Activated T-helper 2 cell treated with anti-CD3 and anti-CD28 coated beads, Interferon-gamma antibody, Interleukin-2, Interleukin-4, amounts not matched to agents 10 μg/mL and 5 μg/mL and 100 μg/mL, durations not matched to agents 14 hours and 24 hours and 36 hours (primary cell): Measurements from ENCODE around the gene EEF2K. TPM values are rescaled to one million over a fixed set of nuclear protein-coding genes. Genes with fewer than 3 reads are reported as not detected.

ENCODE experiments used
- DNase-seq: peaks from one replicate; pipeline ENCODE4 v3.0.0; 2021; ENCODE audit warnings: low spot score
- H3K27ac Mint-ChIP-seq: one replicate; pipeline ENCODE4 v1.8.0; 2021; ENCODE audit warnings: mixed read lengths
- H3K27me3 Mint-ChIP-seq: one replicate; pipeline ENCODE4 v1.8.0; 2021; ENCODE audit warnings: low read depth, mixed read lengths
- H3K36me3 Mint-ChIP-seq: one replicate; pipeline ENCODE4 v1.8.0; 2021; ENCODE audit warnings: low read depth, mixed read lengths
- H3K4me1 Mint-ChIP-seq: one replicate; pipeline ENCODE4 v1.8.0; 2021; ENCODE audit warnings: low read depth, mixed read lengths
- H3K4me3 Mint-ChIP-seq: one replicate; pipeline ENCODE4 v1.8.0; 2021; ENCODE audit warnings: low read depth, mild to moderate bottlenecking, moderate library complexity, mixed read lengths
- H3K9me3 Mint-ChIP-seq: one replicate; pipeline ENCODE4 v1.8.0; 2021; ENCODE audit warnings: mixed read lengths
- intact Hi-C: fragments of 100-400 bp; cut with micrococcal nuclease; formaldehyde crosslinking; loops from one replicate; pipeline ENCODE4 v1.15.1; 2023
- total RNA-seq: library from RNA; stranded (reverse); gene quantifications from 2 replicates; pipeline ENCODE4 v1.2.3, GENCODE V29; 2022

The EEF2K gene
- total RNA-seq, 1 donor from 2014 or later = 40.4 TPM

DNA sequence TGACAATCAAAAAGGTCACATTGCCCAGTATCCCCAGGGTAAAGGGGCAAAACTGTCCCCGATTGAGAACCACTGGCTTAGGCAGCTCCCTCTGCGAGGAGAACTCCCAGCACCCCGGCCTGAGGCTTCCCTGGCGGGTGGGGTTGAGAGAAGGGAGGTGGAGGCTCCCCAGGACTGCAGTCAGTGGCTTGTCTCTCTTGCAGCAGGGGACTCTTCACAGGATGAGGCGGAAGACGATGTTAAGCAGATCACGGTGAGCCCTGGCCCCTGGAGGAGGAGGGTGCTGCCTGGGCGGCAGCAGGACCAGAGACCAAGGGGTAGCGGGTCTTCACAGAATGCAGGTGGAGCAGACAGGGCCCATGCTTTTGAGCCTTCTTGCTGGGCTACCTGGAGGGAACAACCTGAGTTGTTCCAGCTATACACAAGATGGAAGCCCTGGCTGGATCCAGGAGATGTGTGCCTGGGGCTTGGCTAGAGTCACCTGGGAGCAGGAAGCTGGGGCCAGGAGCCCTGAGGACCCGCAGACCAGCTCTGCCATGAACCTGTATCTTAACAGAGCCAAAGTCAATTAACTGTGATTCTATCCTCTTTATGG lies 107.9 kb downstream of the EEF2K start:
- no peak for DNase-seq
- Mint-ChIP-seq H3K27ac (no peak overlapping the region), H3K4me3 (no peak overlapping the region), H3K4me1 (no peaks in the 10 kb centered on the region), H3K9me3 (no peaks in the 10 kb centered on the region), H3K27me3 (no peaks in the 10 kb centered on the region), H3K36me3 (peaks cover 66% of the 10 kb centered on the region)
- intact Hi-C loops = no loop called here

DNA sequence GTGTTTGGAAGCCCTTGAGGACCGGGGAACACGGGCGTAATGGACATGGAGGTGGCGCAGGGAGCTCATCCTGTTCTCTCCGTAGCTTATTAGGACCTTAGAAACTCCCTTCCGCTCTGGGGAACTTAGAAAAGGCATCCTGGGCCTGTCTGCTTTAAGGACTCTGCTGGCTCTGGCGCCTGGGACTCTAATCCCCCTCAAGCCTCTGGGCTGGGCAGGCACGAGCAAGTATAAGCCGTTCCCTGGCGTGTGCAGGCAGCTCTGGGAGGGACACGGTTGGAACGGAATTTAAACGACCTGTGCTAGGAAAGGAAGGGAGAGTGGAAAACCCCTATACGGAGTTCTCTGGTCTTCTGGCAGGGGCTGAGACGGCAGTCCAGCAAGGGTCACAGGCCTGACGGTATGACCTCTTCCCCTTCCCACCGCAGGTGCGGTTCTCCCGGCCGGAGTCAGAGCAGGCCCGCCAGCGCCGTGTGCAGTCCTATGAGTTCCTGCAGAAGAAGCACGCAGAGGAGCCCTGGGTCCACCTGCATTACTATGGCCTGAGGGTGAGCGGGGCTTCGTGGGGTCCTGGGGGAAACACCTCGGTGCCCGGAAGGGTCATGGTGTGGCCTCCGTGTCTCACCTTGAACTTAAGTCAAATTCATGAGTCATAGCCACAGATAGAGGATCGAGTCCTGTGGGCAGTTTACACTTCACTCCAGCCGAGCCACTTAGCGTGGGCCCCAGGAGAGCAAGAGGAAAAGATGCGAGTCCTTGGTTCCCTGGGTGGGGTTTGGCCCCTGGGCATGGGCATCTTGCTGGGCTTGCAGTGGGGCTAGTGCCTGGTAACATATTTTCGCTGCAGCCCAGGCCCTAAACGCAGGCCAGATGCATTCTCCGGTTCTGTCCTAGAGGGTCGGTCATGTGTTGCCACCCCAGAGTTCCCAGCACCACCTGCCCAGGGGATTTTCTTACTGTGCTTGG lies 108.9 kb downstream of the EEF2K start:
- DNase-seq = no peak
- intact Hi-C loops = no loop called here
- Mint-ChIP-seq H3K27ac (no peak overlapping the region), H3K4me3 (no peak overlapping the region), H3K36me3 (peaks cover 69% of the 10 kb centered on the region), H3K4me1 (no peaks in the 10 kb centered on the region), H3K27me3 (no peaks in the 10 kb centered on the region), H3K9me3 (no peaks in the 10 kb centered on the region)

DNA sequence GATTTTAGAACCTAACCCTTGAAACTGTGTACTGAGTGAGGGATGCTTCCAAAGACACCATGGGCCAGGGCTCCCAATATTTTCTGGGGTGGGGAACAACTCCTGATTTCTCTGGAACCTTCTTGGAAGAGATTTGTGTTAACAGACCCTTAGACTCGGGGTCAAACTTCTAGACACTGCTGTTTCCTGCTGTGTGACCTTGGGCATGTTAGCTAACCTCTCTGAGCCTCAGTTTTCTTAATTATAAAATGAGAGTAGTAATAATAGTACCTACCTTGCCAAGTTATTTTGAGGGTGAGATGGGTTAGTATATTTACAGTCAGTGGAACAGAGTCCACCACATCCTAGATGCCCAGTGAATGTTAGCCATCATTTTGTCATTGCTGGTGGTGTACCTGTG lies 109.9 kb downstream of the EEF2K start:
- H3K36me3 Mint-ChIP-seq = peaks cover 75% of the 10 kb centered on the region
- intact Hi-C loops = no loop called here
- peaks cover 4% of the 10 kb centered on the region for H3K4me1 Mint-ChIP-seq
- H3K27ac Mint-ChIP-seq = no peak overlapping the region
- no peaks in the 10 kb centered on the region for H3K9me3 Mint-ChIP-seq
- DNase-seq = no peak
- H3K27me3 Mint-ChIP-seq = no peaks in the 10 kb centered on the region
- no peak overlapping the region for H3K4me3 Mint-ChIP-seq

DNA sequence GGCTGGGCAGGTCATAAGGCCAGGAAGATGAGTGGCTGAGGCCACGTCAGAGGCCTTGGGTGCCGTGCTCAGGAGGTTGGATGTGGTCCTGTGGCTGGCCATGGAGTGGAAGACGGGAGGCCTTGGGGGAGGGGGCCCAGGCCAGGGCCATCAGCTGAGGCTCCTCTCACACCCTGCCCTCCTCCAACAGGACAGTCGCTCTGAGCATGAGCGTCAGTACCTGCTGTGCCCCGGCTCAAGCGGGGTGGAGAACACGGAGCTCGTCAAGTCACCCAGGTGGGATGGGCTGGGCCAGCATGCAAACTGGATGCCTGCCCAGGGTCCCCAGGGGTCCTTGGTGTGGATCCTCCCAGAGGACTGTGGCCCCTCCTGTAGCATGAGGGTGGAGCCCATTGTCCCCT lies 110.3 kb downstream of the EEF2K start:
- intact Hi-C loops = no loop called here
- H3K27me3 Mint-ChIP-seq = no peaks in the 10 kb centered on the region
- peaks cover 77% of the 10 kb centered on the region for H3K36me3 Mint-ChIP-seq
- H3K4me3 Mint-ChIP-seq = no peak overlapping the region
- H3K9me3 Mint-ChIP-seq = no peaks in the 10 kb centered on the region
- no peak overlapping the region for H3K27ac Mint-ChIP-seq
- DNase-seq = no peak
- H3K4me1 Mint-ChIP-seq = peaks cover 6% of the 10 kb centered on the region

DNA sequence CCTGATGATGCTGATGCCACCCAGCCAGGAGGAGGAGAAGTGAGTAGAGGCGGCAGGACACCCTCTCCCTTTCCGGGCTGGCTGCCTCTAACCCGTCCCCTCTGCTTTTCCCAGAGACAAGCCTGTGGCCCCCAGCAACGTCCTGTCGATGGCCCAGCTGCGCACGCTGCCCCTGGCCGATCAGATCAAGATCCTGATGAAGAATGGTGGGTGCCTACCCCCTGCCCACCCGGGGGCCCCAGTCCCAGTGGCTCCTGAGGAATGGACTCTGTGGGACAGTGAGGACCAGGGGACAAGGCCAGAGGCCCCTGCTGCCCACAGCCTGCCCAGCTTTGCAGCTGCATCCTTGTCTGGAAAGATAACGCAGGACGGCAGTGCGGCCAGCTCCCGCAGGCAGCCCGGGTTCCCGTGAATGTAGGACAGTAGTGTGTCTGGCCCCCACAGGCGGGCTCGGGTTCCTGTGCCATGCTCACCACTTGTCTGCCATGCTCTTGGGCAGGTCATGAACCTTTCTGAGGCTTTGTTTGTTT lies 111.0 kb downstream of the EEF2K start:
- Mint-ChIP-seq H3K9me3 (no peaks in the 10 kb centered on the region), H3K36me3 (peaks cover 74% of the 10 kb centered on the region), H3K27me3 (no peaks in the 10 kb centered on the region), H3K4me1 (peaks cover 6% of the 10 kb centered on the region), H3K4me3 (no peak overlapping the region), H3K27ac (no peak overlapping the region)
- no peak for DNase-seq
- intact Hi-C loops = no loop called here

DNA sequence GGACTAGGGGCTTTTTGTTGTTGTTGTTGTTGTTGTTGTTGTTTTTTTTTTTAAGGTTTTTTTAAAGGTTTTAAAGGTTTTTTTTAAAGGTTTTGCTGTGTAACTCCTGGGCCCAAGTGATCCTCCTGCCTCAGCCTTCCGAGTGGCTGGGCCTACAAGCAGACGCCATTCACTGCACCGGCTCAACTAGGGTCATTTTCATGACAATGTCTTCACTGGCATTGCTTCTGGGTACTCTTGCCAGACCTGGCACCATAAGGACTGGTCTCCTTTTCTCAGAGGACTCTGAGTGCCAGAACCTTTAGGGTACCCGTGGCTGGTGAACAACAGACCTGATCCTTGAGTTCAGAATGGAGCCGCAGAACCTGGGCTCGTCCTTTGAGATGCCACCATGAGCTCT lies 111.5 kb downstream of the EEF2K start:
- intact Hi-C loops = no loop called here
- Mint-ChIP-seq H3K4me1 (peaks cover 6% of the 10 kb centered on the region), H3K9me3 (no peaks in the 10 kb centered on the region), H3K36me3 (peaks cover 69% of the 10 kb centered on the region), H3K27ac (no peak overlapping the region), H3K27me3 (no peaks in the 10 kb centered on the region), H3K4me3 (no peak overlapping the region)
- DNase-seq = no peak

DNA sequence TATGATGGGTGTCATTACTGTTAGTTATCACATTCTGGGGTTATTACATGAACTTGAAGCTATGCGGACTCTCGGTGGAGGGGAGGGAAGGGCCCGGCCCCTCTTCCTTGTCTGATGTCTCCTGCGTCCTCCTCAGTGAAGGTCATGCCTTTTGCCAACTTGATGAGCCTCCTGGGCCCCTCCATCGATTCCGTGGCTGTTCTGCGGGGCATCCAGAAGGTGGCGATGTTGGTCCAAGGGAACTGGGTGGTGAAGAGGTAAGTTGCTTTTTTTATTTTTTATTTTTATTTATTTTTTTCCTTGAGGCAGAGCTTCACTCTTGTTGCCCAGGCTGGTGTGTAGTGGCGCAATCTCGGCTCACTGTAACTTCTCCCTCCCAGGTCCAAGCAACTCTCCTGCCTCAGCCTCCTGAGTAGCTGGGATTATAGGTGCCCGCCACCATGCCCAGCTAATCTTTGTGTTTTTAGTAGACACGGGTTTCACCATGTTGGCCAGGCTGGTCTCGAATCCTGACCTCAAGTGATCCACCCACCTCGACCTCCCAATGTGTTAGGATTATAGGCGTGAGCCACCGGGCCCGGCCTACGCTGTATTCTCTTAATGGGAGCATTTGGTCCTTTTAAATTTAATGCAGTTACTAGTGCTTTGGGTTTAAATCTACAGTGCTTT lies 112.7 kb downstream of the EEF2K start:
- no peak overlapping the region for H3K27ac Mint-ChIP-seq
- H3K4me3 Mint-ChIP-seq = no peak overlapping the region
- no peaks in the 10 kb centered on the region for H3K9me3 Mint-ChIP-seq
- peaks cover 64% of the 10 kb centered on the region for H3K36me3 Mint-ChIP-seq
- DNase-seq = peak; percentile 57
- intact Hi-C loops = no loop called here
- H3K4me1 Mint-ChIP-seq = peaks cover 6% of the 10 kb centered on the region
- H3K27me3 Mint-ChIP-seq = no peaks in the 10 kb centered on the region

DNA sequence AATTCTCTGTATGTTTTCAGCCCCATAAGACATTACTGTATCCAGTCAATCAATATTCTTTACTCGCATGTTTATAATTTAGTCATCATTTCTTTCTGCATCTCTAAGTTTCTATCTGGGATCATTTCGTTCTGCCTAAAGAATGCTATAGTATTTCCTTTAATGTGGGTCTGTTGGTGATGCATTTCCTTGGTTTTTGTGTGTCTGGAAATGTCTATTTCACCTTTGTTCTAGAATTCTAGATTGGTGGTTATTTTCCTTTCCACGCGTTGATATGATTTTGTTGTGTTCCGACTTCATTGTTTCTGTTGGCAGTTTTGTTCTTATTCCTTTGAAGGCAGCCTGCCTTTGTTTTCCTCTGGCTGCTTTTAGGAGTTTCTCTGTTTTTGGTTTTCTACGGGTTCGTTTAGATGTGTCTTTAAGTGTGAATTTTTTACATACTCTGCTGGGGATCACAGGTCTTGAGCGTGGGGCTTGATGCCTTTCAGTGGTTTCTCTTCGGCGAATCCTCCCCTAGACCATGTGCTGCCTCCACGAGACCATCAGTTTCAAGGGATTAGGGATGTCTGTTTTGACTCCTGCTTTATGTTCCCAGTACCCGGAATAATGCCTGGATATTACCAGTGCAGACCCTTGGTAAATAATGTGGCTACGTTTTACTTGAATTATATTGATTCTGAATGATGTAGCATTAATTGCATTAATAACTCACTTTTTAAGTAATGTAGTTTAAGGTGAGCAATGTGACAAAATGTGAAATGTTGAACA lies 114.7 kb downstream of the EEF2K start:
- intact Hi-C loops = no loop called here

DNA sequence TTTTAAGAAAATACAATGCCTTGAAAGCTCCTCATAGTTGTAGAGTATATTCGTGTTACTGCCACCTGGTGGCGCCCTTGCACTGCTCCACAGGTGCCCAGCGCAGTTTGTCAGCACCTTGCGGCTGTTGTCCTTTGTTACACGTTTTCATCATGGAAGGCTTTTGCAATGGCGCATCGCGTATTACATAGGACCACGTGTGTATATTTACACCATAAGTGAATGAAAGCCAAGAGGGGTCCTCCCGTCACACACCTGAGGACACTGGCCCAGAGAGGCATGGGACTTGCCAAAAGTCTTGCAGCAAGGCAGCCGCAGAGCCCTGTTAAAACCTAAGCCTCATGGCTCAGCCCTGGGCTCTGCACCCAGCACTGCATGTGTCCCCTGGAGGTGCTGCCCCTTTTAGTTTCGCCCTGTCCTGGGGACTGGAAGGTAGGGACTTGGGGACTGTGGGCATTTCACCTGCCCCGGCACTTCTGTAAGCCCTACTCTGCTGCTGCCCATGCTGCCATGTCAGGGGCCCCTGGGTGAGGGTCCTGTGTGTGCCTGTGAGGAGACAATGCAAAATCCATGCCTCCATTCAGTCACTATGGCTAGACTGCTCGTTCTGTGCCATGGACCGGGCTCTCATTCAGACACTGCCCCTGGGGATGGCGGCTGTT lies 115.4 kb downstream of the EEF2K start:
- peaks cover 6% of the 10 kb centered on the region for H3K4me1 Mint-ChIP-seq
- no peak overlapping the region for H3K27ac Mint-ChIP-seq
- intact Hi-C loops = no loop called here
- no peak overlapping the region for H3K4me3 Mint-ChIP-seq
- peaks cover 56% of the 10 kb centered on the region for H3K36me3 Mint-ChIP-seq
- peak; percentile 62 for DNase-seq
- H3K27me3 Mint-ChIP-seq = no peaks in the 10 kb centered on the region
- no peaks in the 10 kb centered on the region for H3K9me3 Mint-ChIP-seq

More for the DNA sequence above, 114.7 kb downstream of the EEF2K start:
- Mint-ChIP-seq H3K4me1 (peaks cover 6% of the 10 kb centered on the region), H3K4me3 (no peak overlapping the region), H3K9me3 (no peaks in the 10 kb centered on the region), H3K27me3 (no peaks in the 10 kb centered on the region), H3K27ac (no peak overlapping the region), H3K36me3 (peaks cover 60% of the 10 kb centered on the region)
- DNase-seq = no peak

DNA sequence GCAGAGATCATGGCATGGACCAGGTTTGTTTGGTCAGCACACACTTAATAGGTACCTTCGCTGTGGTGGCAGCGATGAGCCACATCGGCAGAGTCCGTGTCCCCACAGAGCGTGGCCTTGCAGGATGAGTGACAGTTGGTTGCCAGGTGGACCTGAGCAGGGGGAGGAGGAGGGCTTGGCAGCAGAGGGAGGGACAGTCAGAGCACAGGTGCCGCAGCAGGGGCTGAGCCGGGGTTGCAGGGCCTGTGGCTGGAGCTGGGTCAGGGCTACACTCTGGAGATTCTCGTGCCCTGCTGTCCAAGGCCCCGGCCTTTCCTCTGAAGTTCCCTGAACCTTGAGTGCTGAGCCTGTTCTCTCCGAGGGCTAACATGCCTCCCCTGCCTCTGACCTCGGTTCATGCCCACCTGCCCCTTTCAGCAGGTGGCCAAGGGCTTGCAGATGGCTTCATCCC lies 116.0 kb downstream of the EEF2K start:
- Mint-ChIP-seq H3K27ac (no peak overlapping the region), H3K27me3 (no peaks in the 10 kb centered on the region), H3K36me3 (peaks cover 54% of the 10 kb centered on the region), H3K4me3 (no peak overlapping the region), H3K4me1 (peaks cover 6% of the 10 kb centered on the region), H3K9me3 (no peaks in the 10 kb centered on the region)
- DNase-seq = no peak
- intact Hi-C loops = no loop called here

DNA sequence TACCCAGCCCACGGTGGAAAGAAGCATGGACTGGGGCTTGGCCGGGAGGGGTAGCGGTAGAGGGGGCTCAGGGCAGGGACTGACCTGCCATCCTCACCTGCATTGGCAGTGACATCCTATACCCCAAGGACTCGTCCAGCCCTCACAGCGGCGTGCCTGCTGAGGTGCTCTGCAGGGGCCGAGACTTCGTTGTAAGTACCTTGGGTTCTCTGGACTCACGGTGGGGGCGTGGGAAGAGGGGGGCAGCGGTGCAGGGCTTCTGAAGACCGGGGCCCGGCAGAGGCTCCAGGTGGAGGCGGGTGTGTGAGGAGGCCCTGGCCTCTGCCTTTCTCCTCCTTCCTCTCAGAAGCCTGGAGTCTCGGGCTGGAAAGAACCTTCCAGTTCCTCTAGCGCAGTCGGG lies 116.7 kb downstream of the EEF2K start:
- H3K36me3 Mint-ChIP-seq = peaks cover 54% of the 10 kb centered on the region
- H3K4me1 Mint-ChIP-seq = peaks cover 6% of the 10 kb centered on the region

More for the DNA sequence above, 116.7 kb downstream of the EEF2K start:
- DNase-seq = no peak
- intact Hi-C loops = no loop called here
- Mint-ChIP-seq H3K9me3 (no peaks in the 10 kb centered on the region), H3K27ac (no peak overlapping the region), H3K4me3 (no peak overlapping the region), H3K27me3 (no peaks in the 10 kb centered on the region)
